CD4-positive, alpha-beta T cell treated with Interleukin-15 for 4 hours (primary cell): ENCODE data around the gene FBXO28.
"Not testable (repeated sequence)": the region's sequence is repeated elsewhere in the genome, so short reads cannot be mapped to it uniquely, and the experiment has no call there.

Experiments
- DNase-seq: peaks from one replicate; pipeline ENCODE4 v3.0.0-alpha.2; 2020; ENCODE audit warnings: low spot score

The FBXO28 gene

GRCh38 chr1:224188286-224188685, 74.4 kb downstream of the FBXO28 start:
- no peak for DNase-seq

- DNase-seq, result no peak
These were observed 75.7 kb downstream of the FBXO28 start for GRCh38 chr1:224189561-224189960.

- no peak for DNase-seq
These were observed 78.3 kb downstream of the FBXO28 start for GRCh38 chr1:224192082-224192788.

- no peak for DNase-seq
These were observed 79.5 kb downstream of the FBXO28 start for GRCh38 chr1:224193319-224193966.

GRCh38 chr1:224196813-224197600, 83.1 kb downstream of the FBXO28 start:
- no peak for DNase-seq

GRCh38 chr1:224198572-224198971, 84.7 kb downstream of the FBXO28 start:
- DNase-seq, result no peak

GRCh38 chr1:224199679-224200078, 85.8 kb downstream of the FBXO28 start:
- DNase-seq, result no peak

GRCh38 chr1:224201383-224201782, 87.5 kb downstream of the FBXO28 start:
- no peak for DNase-seq

GRCh38 chr1:224201853-224202252, 87.9 kb downstream of the FBXO28 start:
- no peak for DNase-seq

- peak; percentile 7 for DNase-seq
These were observed 89.5 kb downstream of the FBXO28 start for GRCh38 chr1:224203243-224204016.

- peak; percentile 22 for DNase-seq
These were observed 91.5 kb downstream of the FBXO28 start for GRCh38 chr1:224205438-224205840.

- not testable (repeated sequence) for DNase-seq
These were observed 92.1 kb downstream of the FBXO28 start for GRCh38 chr1:224205931-224206538.

GRCh38 chr1:224211206-224211962, 97.5 kb downstream of the FBXO28 start:
- DNase-seq, result no peak
